Ovary (tissue), 3 donors: ENCODE measurements around the gene ISCA1.

Source experiments
- POLR2A ChIP-seq: fragments of 450-650 bp; IDR thresholded peaks from one replicate; pipeline ENCODE4 v1.6.1; 2017; ENCODE audit warnings: antibody characterized with exemption, mild to moderate bottlenecking, moderate library complexity
- TF ChIP-seq, protein P1 (sequence below), 3 donors: fragments of 450-650 bp in 2 of 3; fragments of 200-600 bp in 1 of 3; IDR thresholded peaks; one replicate each; pipeline versions ENCODE4 v1.5.1 to v1.8.0; 2016 to 2022; ENCODE audit warnings: antibody characterized with exemption in 3 of 3, mild to moderate bottlenecking in 1 of 3
- donor health status: DM: no; HTN: no; CAD: no.

DNA sequence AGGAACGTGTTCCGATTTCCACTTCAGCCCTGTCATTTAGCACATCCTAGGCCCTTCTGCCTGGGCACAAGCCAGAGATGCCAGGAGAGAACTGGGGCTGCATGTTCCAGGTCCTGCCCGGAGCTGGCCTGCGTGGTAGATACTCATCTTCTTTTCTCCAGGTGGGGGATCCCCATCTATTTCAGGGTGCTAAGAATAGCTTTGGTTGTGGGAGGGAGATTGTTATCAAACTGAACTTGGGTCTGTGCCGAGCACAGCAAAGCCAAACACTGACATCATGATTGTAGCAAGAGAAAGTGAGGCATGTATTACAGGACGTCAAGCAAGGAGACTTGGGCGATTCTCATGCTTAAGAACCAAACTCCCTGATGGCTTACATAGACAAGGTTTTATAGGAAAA, 41.1 kb downstream of the ISCA1 start:
- TF ChIP-seq, protein P1, sequence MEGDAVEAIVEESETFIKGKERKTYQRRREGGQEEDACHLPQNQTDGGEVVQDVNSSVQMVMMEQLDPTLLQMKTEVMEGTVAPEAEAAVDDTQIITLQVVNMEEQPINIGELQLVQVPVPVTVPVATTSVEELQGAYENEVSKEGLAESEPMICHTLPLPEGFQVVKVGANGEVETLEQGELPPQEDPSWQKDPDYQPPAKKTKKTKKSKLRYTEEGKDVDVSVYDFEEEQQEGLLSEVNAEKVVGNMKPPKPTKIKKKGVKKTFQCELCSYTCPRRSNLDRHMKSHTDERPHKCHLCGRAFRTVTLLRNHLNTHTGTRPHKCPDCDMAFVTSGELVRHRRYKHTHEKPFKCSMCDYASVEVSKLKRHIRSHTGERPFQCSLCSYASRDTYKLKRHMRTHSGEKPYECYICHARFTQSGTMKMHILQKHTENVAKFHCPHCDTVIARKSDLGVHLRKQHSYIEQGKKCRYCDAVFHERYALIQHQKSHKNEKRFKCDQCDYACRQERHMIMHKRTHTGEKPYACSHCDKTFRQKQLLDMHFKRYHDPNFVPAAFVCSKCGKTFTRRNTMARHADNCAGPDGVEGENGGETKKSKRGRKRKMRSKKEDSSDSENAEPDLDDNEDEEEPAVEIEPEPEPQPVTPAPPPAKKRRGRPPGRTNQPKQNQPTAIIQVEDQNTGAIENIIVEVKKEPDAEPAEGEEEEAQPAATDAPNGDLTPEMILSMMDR (IDR thresholded peaks at IDR 0.05) = no peak
- TF ChIP-seq POLR2A = no peak
